Ecto neural progenitor cell (in vitro differentiated cells): Measurements from ENCODE around the gene CALB2.
"Not testable (repeated sequence)": the region's sequence is repeated elsewhere in the genome, so short reads cannot be mapped to it uniquely, and the experiment has no call there.

Experiments used
- DNase-seq: peaks from one replicate; pipeline ENCODE4 v3.0.0-alpha.2; 2018; ENCODE audit warnings: low spot score

The CALB2 gene

DNA sequence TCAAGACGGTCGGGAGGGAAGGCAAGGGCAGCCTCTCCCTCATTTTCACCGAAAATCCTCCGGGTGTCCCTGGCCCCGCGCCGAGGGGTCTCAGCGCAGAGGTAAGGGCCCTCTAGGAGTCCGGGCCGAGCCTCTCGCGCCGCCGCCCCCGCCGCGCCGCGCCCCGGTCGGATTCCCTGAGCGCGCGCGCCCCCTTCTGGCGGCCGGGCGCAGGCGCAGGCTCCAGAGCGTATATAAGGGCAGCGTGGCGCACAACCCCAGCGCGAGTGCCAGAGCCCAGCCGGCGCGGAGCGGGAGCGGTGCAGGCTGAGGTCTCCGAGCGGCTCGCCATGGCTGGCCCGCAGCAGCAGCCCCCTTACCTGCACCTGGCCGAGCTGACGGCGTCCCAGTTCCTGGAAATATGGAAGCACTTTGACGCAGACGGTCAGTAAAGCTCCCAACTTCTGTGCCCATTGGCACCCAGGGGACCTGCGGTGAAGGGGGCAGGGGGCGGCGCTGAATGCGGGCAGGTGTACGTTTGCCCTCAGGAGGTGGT is at the start of gene CALB2:
CALB2 (plus strand) TSS at position 260 of the 535 bp plus-strand sequence; CDS start at position 330, 70 bp downstream.
- peak; percentile 85 for DNase-seq

GRCh38 chr16:71311553-71312158 is 46.9 kb upstream of the CALB2 start:
- peak; percentile 68 for DNase-seq

DNA sequence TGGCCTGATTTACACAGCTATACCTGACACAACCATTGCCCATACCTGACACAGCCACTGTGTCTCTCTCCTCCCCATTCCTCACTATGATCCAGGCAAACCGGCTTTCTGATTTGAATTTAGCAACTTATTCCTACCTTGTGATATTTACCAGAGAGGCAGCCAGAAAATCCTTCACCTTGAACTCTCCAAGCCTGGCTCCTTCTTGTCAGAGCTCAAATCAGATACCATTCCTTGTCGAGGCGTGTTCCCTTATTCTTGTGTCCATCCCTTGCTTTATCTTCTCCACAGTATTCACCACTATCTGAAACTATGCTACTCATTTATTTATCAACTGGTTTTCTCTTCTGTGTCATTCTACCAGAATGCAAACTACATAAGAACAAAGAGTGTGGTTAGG is 44.9 kb upstream of the CALB2 start:
- DNase-seq = not testable (repeated sequence)

DNA sequence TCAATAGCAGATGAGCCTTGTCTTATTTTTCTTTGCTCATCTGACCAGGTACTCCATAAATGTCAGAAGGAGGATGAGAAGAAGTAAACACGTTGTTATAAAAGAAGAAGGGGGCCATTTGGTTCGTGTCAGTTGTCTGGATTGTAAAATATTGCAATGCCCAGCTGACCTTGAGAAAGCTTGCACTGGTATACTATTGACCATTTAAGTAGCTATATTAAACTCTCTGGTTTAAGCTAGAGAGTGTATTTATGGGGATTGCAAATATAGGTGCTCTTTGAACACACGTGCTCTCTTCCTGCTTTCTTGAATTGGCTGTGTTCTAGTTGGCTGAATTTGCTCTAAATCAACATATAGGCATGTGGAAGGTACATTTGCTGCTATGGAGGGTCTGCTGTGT is 43.3 kb upstream of the CALB2 start:
- DNase-seq = no peak

GRCh38 chr16:71319999-71320398 is 38.5 kb upstream of the CALB2 start:
- no peak for DNase-seq

DNA sequence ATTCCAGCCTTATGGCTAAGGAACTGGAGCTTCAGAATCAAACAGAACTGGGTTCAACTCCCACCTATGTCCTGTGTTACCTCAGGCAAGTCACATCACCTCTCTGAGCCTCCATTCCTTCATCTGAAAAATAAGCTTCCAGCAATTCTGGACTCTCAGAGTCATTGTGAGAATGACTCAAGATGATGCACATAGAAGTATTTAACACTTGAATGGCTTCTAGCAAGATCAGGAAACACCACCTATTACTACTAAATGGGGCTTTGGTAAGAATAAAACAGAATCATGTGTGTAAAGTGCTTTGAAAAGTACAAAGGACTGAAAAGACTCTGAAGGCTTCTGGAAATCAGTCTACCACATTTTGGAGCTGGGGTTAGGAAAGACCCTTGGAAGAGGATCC is 30.8 kb upstream of the CALB2 start:
- DNase-seq = no peak

- no peak for DNase-seq
Measured at GRCh38 chr16:71328151-71328550, 30.4 kb upstream of the CALB2 start.

DNA sequence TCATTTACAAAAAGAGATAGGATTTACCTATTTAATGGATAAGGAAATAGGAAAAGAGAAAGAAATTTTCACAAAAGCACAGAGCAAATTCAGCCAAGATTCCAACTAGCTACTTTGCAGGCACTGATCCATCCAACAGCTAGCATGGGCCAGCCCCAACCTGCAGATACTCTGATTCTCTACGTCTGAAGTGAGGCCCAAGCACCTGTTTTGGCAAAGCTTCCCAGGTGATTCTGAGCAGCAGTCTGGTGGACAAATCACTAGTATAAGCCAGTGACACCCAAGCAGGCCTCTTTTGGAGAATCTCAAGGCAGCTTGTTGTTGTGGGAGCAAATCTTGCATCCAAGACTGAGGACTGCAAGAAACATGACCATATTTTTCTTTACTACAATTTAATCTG is 20.9 kb upstream of the CALB2 start:
- no peak for DNase-seq

DNA sequence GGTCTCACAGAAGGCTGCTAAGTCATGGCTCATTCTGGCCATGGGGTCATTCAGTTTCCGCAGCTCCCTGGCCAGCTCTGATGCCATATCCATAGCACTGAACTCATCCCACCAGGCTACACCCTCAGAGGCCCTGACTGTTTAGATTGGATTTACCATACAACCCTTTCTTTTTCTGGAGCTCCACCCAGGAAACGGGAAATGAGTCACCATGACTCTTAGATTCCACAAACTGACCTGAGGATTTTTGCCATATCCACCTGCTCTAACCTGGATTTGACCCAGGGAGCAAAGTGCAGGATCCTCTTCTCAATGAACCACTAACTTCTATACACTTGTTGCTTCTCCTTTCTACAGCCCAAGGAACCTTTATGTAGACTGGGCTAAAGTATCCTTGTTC is 20.3 kb upstream of the CALB2 start:
- DNase-seq = no peak

- no peak for DNase-seq
Measured at GRCh38 chr16:71338632-71339031, 19.9 kb upstream of the CALB2 start.

- no peak for DNase-seq
Measured at GRCh38 chr16:71339236-71340171, 19.0 kb upstream of the CALB2 start.

- DNase-seq = no peak
Measured at GRCh38 chr16:71340406-71340805, 18.1 kb upstream of the CALB2 start.

DNA sequence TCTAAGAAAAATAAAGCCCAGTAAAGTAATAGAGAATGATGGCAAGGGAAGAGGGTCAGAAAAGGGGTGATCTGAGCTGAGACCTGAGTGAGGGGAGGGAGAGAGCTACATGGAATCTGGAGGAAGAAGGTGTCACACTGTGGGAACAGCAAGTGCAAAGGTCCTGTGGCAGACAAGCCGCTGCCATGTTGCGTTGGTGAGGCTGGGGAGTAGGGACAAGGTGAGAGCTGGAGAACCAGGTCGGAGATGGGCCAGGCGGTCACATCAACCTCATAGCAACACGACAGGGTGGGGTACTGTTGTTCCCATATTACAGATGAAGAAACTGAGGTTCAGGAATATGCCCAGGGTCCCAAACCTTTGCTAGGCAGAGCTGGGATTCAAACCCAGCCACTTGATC is 16.6 kb upstream of the CALB2 start:
- no peak for DNase-seq

- no peak for DNase-seq
Measured at GRCh38 chr16:71343078-71343477, 15.4 kb upstream of the CALB2 start.

- DNase-seq = no peak
Measured at GRCh38 chr16:71344315-71344905, 14.1 kb upstream of the CALB2 start.

- DNase-seq = no peak
Measured at GRCh38 chr16:71345031-71345430, 13.5 kb upstream of the CALB2 start.

DNA sequence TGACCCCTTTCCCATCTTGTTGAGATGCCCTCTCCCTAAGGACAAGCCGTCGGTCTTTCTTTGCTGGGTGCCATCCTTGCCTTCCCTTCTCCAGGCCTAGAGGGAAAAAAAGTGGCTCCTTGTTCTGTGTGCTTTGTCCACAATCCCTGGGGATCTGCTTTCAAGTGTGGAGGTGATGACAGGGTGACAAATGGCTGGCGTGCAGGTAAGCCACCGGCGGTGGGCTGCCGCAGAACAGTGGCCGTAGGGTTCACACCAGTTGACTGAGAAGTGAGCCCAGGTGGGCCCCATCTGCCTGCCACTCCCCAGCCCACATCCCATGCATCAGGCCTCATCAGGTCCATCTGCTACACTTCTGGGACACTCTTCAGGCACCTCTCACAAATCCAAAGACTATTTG is 11.4 kb upstream of the CALB2 start:
- no peak for DNase-seq

GRCh38 chr16:71348262-71349085 is 10.0 kb upstream of the CALB2 start:
- DNase-seq = no peak

DNA sequence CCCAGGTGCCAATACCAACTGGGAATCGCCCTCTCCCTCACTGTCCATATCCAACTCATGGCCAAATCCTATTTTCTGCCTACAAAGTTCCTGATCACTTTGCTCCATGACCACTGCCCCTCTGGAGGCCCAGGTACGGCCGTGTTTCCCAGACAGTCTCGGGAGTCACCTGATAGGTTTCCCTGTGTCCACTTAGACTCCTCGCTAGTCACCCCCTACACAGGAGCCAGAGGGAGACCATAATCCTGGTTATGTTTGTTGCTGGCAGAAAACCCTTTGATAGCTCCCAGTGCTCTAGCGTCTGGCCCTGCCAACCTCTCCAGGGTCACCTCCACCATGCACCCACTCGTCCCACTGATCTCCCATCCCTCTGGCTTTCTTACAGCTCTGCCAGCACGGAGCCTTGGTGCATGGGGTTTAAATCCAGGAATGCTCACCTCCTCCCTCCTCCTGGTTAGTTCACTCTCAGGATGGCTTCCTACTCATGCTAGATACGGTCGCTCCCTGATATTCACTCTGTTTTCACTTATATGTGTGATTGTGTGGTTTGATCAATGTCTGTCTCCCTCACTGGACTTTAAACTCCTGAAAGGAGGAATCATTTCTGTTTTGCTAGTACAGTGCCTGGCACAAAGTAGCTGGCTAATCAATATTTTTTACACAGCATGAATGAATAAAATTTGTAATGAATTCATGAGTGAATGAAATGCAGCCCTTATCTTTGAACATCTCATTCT is 7.5 kb upstream of the CALB2 start:
- no peak for DNase-seq

DNA sequence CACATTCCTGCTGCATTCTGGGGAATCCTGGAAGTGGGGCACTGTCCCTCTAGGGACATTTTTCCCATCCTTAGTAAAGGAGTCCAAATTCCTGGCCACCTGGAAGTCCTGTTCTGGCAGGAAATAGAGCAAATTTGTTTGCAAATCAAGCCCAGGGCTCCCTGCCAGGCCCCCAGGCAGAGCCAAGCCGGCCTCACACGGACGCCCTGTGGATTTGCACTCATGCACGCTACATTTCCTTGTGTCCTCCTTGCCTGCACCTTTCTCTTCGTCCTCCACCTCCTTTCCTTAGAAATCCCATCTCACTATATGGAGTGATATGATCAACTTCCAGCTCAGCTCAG is 7.0 kb upstream of the CALB2 start:
- DNase-seq = peak; percentile 16

- no peak for DNase-seq
Measured at GRCh38 chr16:71352466-71352865, 6.1 kb upstream of the CALB2 start.
